HG02798 (cell line): ENCODE data around the gene ARHGAP26.
"Not testable (repeated sequence)": the region's sequence is repeated elsewhere in the genome, so short reads cannot be mapped to it uniquely, and the experiment has no call there.

ENCODE experiments used
- ATAC-seq: cut with Tn5 transposase; IDR thresholded peaks from one replicate; pipeline ENCODE4 v1.9.1; 2021; ENCODE audit warnings: mild to moderate bottlenecking; ENCODE audit not compliant: unreplicated experiment, poor library complexity

Gene ARHGAP26

DNA sequence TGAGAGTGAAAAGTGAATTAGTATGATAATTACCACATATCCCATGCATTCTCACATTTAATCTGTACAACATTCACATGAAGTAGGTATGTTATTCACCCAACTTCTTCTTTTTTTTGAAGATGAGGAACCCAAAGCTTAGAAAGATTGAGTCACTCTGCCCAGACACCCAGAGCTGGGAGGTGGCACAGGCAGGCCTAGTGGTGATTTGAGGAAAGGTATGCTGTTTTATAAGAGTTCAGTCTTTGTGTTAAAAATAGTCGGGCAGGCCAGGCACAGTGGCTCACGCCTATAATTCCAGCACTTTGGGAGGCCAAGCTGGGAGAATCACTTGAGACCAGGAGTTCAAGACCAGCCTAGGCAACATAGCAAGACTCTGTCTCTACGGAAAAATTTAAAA lies 348.0 kb downstream of the ARHGAP26 start:
- no peak for ATAC-seq

DNA sequence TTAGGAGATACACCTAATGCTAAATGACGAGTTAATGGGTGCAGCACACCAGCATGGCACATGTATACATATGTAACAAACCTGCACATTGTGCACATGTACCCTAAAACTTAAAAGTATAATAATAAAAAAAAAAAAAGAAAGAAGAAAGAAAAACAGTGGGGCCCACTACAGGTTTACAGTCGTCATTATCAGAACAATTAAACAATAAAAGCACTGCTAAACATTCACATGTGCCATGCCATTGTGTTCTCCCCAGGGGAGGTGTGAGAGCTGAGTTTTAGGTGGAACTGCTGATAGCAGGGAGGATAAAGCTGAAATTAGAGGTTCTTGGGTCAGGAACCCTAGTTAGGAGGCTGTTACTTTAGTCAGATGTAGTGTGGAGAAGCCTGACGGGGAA lies 348.6 kb downstream of the ARHGAP26 start:
- not testable (repeated sequence) for ATAC-seq

DNA sequence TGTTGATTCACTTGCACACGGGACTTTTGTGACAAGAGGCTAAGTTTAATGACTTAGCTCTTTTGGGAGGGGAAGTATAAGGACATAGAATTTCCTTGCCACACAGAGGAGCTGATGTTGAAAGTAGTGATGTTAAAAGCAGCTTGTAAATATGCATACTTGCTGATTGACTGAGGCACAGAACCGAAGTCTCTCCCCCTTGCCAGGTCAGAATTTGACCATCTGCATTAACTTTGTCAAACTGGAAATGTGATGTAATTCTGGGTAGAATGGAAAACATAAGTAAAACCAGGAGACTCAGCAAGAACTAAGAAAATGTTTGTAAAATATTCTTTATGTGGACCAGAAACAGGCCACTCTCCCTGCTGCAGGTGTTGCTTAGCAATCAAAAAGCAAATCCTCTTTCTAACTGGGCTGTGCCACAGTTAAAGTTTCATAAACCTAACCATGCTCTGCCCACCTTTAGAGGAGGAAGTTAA lies 349.2 kb downstream of the ARHGAP26 start:
- peak; percentile 65 for ATAC-seq

DNA sequence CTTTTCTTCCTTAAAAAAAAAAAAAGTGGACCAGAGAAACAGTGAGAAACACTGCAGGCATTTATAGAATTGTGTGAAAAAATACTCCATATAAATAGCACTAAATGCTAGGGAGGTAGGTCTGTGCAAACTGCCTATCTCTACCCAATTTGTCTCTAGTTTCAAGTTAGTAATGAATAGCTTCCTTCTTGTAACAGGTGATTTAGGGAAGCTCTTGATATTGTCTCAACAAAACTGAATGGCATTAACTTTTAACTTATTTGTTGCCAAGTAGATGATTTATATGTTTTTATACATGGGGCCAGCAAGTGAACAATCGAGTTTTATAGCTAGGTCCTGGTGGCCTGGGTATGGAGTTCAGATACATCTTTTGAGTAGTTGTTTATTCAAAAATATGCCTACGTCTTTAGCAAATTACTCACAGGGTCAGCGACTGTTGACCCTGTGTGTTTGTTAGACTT lies 349.7 kb downstream of the ARHGAP26 start:
- no peak for ATAC-seq

DNA sequence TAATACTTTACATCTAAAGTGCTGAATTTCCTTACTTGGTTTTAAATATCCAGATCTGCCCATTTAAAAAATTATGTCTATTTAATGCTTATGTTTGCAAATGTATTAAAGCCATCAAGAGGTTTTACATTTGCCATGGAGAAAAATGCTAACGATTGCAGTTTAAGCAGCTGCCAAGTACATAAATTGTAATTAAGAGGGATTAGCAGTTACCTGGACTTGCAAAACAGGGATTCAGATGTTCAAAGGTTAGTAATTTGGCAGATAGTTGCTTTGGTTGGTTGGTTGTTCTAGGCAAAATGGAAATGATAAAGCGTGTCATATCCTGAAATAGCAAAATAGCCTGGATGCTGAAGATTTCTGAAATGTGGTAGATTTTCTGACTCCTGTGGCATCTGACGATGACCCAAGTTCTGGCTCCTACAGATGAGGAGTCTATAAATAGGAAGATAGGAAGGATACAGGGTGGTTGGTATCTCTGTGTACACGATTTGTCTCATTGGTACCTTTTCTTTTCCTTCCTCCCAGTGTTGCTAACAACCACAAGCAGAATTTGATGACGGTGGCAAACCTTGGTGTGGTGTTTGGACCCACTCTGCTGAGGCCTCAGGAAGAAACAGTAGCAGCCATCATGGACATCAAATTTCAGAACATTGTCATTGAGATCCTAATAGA lies 350.4 kb downstream of the ARHGAP26 start:
- no peak for ATAC-seq

DNA sequence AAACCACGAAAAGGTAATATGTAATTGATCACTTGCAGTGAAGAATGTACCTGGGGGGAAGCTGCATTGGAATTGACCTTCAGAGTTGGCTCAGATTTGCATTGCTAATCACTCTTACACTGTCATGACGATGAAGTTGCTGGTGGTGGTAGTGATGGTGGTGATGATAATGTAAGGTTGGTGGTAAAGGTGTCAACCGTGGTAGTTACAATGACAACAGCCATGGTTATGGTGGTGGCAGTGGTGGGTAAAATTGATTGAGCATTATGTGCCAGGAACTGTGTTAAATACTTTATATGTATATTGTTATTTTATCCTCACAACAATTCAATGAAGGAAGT lies 350.9 kb downstream of the ARHGAP26 start:
- no peak for ATAC-seq

DNA sequence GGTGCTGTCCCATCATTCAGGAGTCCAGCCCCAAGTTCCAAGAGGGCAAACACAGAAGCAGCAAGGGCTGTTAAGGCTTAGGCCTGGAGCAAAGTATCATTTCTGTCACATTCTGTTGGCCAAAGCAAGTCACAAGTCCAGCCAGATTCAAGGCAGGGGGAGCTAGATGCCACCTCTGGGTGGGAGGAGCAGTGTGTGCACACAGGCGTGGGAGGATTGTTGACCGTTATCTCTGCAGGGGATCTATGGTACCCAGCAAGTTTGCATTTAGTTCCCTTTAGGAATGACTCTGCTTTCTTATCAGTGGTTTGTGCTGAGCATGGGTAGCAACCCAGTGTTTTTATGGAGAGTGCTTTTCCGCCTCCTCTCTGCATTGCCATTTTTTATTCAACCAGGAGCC lies 354.4 kb downstream of the ARHGAP26 start:
- ATAC-seq, result peak; percentile 64

DNA sequence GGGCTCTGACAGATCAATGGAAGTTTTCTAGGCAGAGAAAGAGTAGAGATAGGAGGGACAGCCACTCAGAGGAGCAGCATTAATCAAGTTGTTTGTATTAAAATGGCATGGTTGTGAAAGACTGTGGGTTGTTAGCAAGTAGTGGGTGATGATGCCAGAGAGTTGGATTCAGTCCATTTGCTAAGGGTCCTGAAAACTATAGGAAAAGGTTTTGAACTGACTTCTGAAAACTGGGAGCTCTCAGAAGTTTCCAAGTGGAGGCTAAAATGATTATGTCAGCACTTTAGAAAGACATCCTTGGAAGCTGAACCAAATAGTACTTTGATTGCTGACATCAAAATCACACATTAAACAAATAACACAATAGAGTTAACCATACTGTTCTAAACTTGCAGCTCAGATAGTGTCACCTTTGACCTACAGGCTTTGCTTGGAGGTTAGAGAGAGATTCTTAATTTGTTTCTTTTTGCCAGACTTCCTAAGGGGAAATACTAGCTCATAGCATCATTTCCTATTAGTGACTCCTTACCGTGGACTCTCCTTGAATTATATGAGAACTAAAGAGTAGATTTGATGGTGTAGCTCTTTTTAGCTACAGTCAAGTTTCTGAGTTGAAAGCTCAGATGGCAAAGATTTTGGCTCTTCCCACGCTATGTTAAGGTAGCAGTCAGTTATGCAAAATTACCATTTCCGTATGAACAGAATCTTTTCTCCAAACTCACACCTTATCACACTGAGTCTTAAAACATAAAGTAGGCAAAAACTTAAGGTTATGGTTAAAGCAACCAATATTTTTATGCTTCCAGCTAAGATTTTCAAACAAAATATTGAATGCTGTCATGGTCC lies 356.2 kb downstream of the ARHGAP26 start:
- peak; percentile 33 for ATAC-seq

DNA sequence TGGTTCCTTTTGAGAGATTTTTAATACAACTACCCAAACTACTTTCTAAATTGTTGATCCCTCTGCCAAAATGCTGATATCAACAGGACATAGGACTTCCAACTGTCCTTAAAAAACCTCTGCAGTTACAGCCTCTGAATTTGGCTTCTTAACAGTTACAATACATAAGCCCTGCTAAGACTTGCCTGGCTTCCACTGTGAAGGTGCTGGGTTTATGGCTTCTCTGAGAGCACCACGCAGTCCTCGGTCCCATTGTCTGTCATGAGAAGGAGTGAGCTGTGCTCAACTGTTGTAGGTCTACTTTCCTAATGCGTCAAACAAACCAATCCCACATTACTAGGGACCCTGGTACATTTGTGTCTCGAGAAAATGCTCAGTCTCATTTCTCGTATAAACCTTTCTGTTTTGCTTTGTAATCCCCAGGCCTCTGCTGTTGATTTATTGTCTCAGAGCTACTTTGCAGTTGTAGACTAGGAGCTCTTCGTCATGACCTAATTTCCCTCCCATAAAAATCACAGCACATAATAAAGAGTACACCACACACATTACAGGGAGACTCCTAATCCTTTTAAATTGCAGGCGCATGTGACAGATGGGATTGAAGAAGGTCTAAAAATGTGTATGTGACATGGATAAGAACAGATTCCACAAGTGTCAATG lies 358.4 kb downstream of the ARHGAP26 start:
- no peak for ATAC-seq

DNA sequence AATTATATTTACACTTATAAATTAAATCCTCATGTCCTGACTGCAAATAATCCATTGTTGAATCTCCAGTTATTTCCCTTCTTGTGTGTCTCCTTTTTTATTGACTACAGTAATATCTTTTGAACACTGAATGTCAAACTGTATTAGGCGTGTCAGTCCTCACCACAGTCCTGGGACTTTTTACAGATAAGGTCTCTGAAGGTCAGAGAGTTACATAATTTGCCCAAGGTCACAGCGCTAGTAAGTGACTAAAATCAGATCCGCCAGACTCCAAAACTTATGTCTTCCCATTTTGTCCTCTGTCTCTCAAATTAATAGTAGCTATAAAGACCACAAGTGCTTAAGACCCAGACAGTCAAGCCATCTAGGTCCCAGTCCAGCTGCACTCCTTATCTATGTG lies 359.0 kb downstream of the ARHGAP26 start:
- no peak for ATAC-seq

DNA sequence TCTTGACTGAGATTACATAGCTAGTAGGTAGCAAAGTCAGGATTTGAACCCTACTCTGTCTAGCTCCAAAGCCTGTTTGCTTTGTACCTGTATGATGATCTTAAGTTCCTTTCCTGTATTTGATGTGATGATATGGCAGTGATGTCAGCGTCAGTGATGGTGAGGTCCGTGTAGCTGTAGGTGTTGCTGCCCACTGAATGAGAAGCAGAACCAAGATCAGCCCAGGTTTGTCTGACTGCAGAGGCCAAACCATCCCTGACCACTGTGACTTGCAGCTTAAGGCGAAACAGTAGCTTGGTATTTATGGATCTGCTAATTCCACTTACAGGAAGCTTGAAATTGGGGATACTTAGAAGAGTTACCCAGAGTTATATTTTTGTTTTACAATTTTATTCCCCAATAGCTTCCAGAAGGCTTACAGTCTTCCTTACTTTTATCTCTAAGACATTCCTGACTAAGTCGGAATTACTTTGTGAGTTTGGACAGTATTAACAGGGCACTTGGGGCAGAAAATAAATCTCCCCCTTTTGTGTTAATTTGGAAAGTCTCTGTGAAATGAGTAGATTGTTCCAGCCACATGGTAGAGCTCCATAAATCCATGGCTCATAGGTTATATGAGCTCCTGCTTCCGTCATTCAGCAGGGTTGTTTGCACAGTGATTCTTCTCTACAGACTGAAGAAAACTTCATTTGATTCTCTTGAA lies 359.9 kb downstream of the ARHGAP26 start:
- ATAC-seq, result no peak

DNA sequence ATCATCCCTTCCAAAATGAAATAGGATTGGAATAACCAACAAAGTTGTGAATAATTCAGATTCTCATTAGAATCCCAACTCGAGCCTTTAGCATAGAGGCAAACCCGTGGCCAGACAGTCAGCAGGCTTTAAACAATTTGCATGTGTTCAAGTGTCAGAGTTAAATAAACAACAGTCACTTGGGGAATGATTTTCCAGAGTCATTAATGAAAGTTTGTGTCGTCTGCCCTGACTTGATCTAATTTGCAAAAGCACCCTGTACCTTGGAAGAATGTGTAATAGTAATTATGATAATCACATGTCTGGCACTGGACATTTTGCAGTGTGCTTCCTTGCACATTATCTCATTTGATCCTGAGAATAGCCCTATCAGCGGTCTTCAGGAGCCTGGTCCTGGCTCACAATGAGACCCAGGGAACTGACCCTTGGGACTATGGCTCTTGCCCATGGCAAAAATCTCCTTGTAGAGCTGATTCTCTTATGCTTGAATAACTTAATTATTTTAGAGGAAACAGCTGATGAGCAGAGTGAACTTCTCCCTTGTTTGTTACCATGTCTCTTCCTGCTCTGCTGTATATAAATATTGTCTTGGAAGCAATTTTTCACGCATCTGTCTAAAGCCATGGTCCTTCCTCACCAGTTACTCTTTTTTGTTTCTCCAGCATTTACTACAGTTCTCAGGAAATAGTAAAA lies 360.6 kb downstream of the ARHGAP26 start:
- no peak for ATAC-seq

DNA sequence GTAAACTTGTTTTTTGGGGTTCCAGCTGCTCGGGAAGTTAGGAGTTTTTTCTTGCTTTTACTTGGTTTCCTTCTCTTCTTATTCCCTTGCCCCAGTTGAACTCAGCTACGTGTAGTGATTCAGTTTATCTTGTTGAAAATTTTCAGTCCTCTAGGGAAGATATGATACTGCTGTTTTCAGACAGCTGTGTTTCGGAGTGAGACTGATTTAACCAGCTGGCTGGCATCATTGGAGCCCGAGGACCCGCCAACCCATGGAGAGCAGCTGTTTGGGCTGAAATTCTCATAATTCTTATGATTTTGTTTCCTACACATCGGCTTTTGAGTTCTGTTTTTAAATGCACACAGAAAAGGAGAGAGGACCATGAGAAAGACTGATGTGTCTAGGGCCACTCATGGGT lies 361.8 kb downstream of the ARHGAP26 start:
- no peak for ATAC-seq

DNA sequence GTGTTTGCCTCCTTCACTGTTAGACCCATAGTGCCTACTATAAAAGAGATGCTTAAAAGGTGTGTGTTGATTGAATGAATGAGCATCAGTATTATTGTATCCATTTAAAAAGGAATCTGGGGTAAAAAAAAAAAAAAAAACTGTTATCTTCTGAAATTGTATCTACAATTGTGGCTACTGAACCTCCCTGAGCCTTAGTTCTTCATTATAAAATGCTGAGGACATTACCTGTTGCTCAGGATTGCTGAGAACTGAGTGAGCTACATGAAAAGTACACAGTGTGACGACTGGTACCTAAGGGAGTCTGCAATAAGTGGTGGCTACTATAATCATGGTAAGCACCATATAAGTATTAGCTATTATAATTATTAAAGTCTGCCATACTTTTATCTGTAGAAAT lies 362.6 kb downstream of the ARHGAP26 start:
- no peak for ATAC-seq

DNA sequence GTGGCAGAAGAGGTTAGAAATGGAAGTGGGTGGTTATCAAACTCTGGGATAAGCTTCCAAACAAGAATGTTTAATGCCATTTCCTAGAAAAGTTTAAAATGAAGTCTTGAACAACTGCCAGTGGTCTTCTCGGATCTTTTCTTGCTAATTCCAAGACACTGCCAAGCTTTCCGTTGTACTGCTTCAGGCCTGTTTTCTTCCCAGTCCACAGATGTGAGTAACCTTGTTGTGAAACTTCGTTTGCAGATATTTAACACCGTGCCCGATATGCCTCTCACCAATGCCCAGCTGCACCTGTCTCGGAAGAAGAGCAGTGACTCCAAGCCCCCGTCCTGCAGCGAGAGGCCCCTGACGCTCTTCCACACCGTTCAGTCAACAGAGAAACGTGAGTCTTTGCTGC lies 363.5 kb downstream of the ARHGAP26 start:
- no peak for ATAC-seq

DNA sequence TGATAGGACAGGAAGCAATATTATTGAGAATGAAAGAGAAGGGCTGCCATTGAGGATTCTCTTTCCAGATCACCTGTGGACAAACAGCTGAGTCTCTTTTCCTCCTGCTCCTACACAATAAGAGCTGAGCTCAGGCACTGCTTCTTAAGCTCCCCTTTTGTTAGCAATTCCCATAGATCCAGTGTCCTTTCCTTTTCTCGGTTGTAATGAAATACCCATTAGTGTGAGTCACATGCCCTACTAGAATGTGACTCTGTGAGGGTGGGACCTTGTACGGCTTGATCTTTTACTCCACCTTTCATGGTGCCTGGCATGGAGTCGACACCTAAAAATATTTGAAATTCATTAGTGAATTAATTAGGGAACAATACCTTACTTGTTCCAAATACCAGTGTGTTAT lies 364.1 kb downstream of the ARHGAP26 start:
- no peak for ATAC-seq

DNA sequence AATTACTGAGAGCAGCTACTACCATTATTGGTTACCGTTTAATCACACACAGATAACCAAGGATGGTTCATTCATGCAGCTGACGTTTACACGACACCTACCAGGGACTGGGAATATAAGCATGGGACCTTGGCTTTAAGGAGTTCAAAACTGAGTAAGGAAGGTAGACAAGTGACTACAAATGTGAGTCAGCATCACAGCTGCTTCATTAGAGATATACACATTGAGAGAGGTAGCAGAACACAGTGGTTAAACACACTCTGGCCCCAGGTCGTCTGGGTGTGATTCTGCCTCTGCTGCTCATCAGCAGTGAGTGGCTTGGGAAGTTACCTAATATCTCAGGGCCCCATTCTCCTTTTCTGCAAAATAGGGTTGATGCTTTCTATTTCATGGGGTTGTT lies 364.7 kb downstream of the ARHGAP26 start:
- ATAC-seq, result peak; percentile 78

DNA sequence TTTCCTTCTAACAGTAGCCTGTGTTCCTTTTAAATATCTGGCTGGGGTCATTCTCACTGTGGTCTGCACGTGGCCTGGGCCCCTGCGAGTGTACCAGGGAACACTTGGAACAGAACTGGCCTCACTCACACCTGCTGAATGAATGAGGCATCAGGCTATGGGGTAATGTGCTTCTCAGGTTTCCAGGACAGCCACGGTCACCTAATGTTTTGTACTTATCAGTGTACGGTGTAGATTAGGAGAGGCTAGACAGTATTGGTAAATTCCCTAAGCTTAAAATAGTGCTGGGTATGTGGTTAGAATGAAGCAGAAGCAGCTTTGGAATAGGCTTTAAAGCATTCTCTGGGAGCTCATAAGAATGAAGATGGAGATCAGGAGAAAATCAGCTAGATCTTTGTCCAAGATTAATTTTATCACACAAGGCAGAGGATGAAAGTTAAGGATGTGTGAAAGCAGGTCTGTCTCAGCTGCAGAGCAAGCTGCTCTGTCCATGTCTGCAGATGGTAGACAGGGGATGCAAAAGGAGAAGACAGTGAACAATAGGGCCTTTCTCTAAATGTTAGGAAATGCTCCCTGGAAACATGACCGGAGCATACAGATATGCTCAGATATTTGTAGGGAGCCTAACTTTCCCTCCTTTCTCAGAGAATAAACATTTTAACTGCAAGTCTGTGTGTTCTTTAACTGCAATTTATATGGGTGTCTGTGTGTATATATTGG lies 365.8 kb downstream of the ARHGAP26 start:
- ATAC-seq, result no peak

DNA sequence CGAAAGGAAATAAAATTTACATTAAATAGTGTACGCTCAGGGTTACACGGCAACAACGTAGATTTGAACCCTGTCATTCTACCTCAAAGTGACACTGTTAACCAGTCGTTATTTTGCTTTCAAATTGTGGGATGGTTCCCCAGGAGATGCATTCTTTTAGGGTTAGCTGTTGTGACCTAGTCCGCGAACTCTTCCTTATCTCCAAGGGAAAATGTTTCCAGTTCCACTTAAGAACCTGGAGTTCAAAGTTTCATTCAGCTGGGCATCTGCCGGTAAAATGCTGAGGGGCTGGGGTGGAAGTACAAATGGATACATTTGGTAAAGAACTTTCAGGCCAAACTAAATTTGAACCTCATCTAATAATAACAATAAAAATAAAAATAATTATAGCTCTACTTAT lies 368.7 kb downstream of the ARHGAP26 start:
- ATAC-seq, result no peak
